Activated CD4-positive, alpha-beta T cell treated with anti-CD3 and anti-CD28 coated beads, Interleukin-2, amount 50 U/mL, for 48 hours (primary cell): ENCODE data around the gene ANKRD13B.

Experiments
- DNase-seq, 2 experiments: peaks; one replicate each; pipeline ENCODE4 v3.0.0-alpha.2; 2020

Gene ANKRD13B

GRCh38 chr17:29595943-29596774, 3.2 kb downstream of the ANKRD13B start:
- DNase-seq: no peak

- no peak for DNase-seq
Measured at GRCh38 chr17:29596811-29597210, 3.9 kb downstream of the ANKRD13B start.

GRCh38 chr17:29597361-29598172, 4.6 kb downstream of the ANKRD13B start:
- DNase-seq: no peak

GRCh38 chr17:29603109-29603674, 10.3 kb downstream of the ANKRD13B start:
- DNase-seq: no peak

- no peak for DNase-seq
Measured at GRCh38 chr17:29607557-29608195, 14.7 kb downstream of the ANKRD13B start.

- DNase-seq: no peak
Measured at GRCh38 chr17:29608986-29609385, 16.1 kb downstream of the ANKRD13B start.

DNA sequence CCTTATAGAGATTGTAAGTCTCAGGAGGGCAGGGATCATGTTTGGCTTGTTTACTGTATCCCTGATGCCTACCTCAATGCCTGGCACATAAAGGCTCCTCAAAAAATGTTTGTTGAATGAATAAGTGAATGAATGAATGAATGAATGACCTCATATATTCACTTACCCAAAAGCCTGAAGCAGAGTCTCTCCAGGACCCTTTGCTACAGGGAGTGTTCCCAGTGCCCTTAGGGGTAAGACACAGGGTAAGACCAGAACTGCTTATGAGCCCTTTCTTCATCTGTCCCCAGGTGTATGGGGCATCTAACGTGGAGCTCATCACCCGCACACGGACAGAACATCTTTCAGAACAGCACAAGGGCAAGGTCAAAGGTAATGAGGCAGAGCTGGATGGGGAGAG, 17.5 kb downstream of the ANKRD13B start:
- no peak for DNase-seq

DNA sequence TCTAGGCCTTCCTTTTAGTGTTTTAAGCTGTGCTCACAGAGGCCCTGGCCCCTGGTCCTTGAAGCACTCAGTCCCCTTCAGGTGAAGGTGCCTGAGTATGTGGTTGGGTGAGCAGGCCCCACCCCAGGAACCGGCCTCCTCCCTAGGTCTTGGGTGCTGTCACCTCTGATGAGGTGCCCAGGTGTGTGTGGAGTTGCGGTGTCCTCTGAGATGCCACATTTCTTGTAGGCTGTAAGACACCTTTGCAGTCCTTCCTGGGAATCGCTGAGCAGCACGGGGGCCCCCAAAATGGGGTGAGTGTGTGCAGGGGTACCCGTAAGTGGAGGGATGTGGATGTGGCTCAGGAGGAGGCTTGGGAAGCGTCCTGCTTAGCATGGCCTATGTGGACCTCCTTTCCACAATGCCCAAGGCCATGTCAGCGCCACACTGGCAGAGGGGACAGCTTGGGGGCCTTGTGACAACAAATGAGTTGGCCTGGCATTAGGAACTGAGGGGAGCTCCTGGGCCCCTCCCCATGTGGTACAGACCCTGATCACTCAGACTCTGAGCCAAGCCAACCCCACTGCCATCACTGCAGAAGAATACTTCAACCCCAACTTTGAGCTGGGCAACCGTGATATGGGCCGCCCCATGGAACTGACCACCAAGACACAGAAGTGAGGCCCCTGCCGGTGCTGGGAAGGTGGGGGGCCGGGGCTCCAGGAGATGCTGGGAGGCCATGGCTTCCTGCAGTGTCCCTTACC, 18.6 kb downstream of the ANKRD13B start:
- DNase-seq: no peak

DNA sequence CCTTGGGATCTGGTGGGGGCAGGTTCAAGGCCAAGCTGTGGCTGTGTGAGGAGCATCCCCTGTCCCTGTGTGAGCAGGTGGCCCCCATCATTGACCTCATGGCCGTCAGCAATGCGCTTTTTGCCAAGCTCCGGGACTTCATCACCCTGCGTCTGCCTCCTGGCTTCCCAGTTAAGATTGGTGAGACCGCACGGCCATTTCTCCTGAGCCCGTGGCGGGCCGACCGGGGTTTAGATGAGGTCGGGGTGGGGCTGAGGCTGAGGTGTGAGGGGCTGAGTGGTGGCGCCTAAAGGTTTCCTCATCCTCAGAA, 19.1 kb downstream of the ANKRD13B start:
- DNase-seq: no peak

- DNase-seq: no peak
Measured at GRCh38 chr17:29612404-29613280, 19.7 kb downstream of the ANKRD13B start.

DNA sequence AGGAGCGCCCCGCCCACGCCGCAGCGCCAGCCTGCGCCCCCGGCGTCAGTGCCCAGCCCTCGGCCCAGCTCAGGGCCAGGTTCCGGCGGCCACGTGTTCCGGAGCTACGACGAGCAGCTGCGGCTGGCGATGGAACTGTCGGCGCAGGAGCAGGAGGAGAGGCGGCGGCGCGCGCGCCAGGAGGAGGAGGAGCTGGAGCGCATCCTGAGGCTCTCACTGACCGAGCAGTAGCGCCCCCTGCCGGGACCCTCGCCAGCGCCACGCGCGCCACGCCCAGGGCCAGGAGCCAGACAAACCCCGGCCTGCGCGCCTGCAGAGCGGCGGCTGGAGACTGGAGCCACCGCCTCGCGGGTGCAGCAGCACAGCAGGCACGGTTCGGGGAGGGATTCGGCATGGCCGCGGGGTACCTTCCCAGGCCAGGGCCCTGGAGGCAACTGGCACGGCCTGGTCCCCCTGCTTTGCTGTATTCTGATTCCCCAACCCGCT, 20.5 kb downstream of the ANKRD13B start:
- peak; percentile 98 to 99 for DNase-seq

DNA sequence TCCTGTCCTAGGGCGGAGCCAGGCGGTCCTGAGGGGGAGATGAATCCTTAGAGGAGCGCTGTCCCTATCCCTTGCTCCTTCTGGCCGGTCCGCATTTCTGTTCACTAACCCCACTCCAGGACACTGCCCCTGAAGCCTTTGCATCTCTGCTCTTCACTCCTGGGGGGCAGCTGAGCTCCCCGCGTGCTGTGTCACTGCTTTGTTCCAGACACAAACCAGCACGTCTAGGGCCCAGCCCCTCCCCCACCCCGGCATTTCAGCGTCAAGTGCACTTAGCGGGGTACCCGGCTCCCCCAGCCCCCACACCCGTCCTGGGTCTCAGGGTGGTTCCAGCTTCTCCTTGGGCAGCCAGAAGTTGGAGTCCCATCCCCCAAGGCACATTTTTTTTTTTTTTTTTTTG, 20.9 kb downstream of the ANKRD13B start:
- DNase-seq: no peak

- DNase-seq: no peak
Measured at GRCh38 chr17:29614349-29615047, 21.6 kb downstream of the ANKRD13B start.

- peak; percentile 64 to 71 for DNase-seq
Measured at GRCh38 chr17:29615048-29615385, 22.1 kb downstream of the ANKRD13B start.

GRCh38 chr17:29615492-29616299, 22.8 kb downstream of the ANKRD13B start:
- peak; percentile 86 to 89 for DNase-seq

- no peak for DNase-seq
Measured at GRCh38 chr17:29616300-29617048, 23.5 kb downstream of the ANKRD13B start.

DNA sequence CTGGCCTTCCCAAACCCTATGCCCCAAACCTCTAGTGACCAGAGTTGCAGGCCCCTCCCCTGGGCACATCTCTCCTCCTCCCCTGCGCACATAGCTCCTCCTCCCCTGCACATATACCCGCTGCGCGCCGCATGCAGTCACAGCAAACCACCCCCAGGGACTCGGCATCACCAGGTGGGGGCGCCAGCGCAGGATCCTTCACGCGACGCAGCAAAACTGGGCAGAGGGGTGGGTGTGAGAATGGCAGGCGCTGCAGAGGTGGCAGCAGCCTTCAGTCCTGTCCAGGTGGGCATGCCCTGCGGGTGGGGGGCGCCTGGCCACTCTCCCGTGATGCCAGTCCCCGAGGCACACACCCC, 24.2 kb downstream of the ANKRD13B start:
- DNase-seq: peak; percentile 95 to 97

GRCh38 chr17:29617481-29618271, 24.7 kb downstream of the ANKRD13B start:
- DNase-seq: peak; percentile 89 to 92
